Right lobe of liver (tissue), 4 donors: ENCODE data around the gene CD3E.

Source experiments
- POLR2A ChIP-seq: fragments of 450-650 bp; IDR thresholded peaks from one replicate; pipeline ENCODE4 v1.6.1; 2017; ENCODE audit warnings: antibody characterized with exemption, mild to moderate bottlenecking
- TF ChIP-seq, protein P1 (sequence below), 4 donors: fragments of 200-600 bp in 3 of 4; fragments of 450-650 bp in 1 of 4; IDR thresholded peaks; one replicate each; pipeline versions ENCODE4 v1.5.1 to v1.8.0; 2016 to 2022; ENCODE audit warnings: antibody characterized with exemption in 4 of 4, mild to moderate bottlenecking in 2 of 4
- donor health status: DM: no; HTN: no; CAD: no.
- donor health status: DM: no; HTN: no; CAD: no.
- donor health status: DM: no; HTN: yes; CAD: no.

DNA sequence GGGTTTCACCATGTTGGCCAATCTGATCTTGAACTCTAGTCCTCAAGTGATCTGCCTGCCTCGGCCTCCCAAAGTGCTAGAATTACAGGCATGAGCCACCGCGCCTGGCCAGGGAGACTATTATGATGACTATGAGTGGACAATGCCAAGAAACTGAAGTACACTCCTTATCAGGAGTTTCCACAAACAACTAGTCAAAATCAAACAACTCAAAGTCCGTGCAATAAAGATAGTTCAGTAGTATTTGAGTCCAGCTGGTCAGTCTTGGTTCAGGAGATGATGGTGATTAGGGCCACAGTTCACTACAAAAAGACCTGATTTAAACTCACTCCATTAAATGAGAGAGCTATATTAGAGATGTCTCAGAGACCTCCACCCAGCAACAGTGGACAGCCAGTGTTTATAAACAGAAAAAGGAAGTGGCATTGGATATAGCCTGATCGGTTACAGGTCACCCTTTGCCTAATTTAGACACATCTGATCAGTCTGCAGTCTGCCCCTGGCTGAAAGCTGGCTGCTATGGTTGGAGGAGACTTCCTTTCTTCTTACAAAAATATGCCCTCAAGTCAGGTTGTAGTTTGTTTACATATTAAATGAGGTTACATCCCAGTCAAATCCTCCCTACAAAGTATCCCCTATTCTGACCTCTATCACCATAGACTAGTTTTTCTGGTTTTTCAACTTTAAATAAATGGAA, 17.0 kb downstream of the CD3E start:
- TF ChIP-seq, protein P1, sequence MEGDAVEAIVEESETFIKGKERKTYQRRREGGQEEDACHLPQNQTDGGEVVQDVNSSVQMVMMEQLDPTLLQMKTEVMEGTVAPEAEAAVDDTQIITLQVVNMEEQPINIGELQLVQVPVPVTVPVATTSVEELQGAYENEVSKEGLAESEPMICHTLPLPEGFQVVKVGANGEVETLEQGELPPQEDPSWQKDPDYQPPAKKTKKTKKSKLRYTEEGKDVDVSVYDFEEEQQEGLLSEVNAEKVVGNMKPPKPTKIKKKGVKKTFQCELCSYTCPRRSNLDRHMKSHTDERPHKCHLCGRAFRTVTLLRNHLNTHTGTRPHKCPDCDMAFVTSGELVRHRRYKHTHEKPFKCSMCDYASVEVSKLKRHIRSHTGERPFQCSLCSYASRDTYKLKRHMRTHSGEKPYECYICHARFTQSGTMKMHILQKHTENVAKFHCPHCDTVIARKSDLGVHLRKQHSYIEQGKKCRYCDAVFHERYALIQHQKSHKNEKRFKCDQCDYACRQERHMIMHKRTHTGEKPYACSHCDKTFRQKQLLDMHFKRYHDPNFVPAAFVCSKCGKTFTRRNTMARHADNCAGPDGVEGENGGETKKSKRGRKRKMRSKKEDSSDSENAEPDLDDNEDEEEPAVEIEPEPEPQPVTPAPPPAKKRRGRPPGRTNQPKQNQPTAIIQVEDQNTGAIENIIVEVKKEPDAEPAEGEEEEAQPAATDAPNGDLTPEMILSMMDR (IDR thresholded peaks at IDR 0.05) = no peak
- TF ChIP-seq POLR2A = no peak
